ENCODE data around the gene UBASH3A.
A peak's percentile ranks its signal among the peaks of the same experiment; 100 is the strongest.

Gene UBASH3A

DNA sequence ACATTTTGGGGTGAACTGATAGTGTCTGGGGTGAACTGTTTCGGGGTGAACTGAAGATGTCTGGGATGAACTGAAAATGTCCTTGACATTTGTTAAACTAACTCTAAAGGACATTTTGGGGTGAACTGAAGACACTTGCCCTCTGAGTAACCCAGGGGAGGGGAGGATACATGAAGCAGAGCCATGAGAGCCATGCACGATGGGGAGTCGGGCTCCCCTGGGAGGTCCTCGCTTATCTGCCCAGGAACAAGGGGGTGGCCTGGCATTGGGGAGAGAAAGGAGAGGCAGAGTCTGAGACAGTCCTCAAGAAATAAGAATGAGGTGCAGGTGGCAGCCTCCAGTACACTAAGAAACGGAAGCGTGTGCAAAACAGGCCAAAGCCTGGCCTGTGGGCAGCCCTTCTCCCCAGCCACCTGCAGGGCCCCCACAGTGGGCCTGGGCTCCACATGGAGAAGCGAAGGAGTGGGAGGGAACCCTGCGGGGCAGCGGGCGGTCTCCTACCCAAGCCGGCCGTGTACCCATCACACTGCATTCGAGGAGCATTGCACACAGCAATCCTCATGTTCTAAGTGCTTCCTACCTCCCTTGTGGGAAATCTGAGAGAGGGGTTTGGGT lies 68.1 kb downstream of the UBASH3A start:
- DNase-seq, result no peak

DNA sequence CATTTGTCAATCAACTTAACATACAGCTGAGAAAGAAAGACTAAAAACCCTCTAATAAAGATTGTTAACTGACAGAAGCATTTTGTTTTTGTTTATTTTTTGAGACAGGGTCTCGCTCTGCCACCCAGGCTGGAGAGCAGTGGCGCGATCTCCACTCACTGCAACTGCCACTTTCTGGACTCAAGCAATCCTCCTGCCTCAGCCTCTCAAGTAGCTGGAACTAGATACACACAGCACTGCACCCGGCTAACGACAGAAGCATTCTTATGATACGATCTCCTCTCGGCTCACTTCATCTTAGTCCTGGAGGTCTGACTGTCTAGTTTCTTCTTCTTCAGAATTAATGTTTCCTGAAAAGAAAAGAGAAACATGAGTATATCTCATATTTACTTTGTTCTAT lies 68.8 kb downstream of the UBASH3A start:
- DNase-seq, result no peak

DNA sequence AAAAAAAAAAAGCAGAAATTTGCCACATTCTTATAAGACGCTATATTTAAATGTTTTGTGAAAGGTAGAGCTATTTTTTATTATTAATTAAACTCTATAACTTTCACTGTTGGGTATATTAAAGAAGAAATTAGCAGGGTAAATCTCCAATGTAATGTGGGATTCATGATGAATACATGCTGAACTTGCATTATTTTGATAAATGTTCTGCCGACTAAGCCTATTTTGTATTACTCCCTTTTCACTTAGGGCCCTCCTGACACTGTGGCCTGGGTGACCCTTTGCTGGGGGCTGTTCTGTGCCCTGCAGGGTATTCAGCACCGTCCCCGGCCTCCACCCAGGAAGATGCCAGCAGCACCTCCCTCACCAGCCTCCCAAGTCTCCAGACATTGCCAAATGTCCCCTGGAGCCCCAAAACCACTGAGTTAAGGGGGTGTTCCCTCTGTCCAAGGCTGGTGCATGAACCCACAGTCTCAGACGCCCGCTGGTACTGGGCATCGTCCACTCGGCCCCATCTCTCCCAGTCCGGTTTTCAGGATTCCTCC lies 69.9 kb downstream of the UBASH3A start:
- DNase-seq, result no peak

DNA sequence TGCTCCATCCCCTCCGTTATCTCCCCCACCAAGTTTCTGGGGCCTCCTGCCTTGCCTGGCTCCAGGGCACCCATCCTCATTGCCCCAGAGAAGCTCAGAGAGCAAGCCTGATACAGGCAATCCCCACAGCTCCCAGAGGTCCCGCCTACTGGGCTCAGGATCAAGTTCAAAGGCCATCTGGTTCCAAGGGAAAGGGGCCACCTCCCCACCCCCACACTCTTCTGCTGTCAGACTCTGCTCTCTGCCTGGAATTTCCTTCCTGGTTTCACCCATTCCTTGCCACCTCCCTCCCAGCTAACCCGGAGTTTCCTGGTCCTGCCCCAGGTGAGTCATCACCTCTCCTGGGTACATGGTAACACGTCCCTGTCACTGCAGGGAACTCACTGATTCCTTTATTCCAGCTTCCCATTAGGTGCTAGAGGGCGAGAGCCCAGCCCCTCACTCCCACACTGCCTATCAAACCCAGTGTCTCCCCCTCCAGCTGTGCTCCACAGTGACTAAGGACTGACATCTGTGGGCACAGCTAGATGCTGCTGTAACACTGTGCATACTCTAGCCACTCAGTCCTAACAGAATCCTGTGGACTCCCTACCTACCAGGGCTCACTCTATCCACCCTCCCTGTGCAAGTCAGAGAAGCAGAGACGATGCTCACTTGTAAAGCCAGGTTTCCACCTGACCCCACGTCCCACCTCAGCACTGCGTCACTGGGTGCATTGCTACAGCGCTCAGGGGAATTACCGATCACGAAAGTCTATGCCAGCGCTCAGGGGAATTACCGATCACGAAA lies 70.5 kb downstream of the UBASH3A start:
- no peak for DNase-seq

DNA sequence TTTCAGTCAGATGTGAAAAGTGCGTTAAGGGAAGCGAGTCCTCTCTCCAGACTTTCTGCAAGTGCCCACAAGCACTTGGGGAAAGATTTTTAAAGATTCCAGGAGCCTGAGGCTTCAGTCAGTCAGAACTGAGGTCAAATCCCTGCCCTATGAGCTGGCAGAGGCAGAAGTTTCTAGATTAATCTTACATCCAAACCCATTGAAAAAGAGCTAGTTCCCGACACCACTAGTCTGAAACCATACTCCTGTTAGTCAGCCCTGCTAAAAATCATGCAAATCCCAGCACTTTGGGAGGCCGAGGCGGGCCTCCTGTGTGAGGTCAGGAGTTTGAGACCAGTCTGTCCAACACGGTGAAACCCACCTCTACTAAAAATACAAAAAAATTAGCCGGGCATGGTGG lies 71.3 kb downstream of the UBASH3A start:
- DNase-seq, result peak; percentile 6

DNA sequence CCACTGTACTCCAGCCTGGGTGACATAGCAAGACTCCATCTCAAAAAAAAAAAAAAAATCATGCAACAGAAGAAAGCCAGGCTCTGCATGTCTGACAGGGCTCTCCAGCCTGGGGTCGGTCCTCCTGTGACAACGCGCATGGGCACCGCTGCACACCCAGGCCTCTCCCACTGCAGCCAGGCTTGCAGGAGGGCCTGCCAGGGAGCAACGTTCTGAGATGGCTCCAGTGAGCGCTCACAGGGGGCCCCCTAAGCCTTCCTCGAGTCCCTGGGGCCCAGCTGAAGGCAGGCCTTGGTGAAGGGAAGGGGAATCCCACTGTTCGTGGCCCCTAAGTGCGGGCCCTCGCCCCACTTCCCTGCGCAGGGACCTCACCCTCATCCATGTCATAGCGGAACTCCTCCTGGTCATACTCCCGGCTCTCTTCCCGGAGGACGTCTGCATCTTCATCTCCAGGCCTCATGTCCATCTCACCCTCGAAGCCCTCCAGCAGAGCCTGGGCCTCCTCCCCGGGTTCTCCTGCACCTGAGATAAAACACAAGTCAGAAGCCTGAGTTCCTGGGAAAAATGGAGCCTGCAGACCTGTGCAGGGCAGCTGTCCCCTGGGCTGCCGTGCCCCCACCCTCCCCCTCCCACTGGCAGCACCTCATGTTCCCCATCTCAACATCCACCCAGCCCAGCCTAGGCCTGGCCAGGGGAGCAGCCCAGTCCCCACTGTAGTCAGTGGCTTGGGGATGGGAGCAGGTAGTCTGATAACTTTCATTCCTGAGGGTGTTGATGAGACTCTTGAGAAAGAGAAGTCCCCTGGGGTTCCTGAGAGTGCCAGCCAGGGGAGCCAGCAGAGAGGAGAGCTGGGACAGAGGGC lies 72.1 kb downstream of the UBASH3A start:
- DNase-seq, result no peak

DNA sequence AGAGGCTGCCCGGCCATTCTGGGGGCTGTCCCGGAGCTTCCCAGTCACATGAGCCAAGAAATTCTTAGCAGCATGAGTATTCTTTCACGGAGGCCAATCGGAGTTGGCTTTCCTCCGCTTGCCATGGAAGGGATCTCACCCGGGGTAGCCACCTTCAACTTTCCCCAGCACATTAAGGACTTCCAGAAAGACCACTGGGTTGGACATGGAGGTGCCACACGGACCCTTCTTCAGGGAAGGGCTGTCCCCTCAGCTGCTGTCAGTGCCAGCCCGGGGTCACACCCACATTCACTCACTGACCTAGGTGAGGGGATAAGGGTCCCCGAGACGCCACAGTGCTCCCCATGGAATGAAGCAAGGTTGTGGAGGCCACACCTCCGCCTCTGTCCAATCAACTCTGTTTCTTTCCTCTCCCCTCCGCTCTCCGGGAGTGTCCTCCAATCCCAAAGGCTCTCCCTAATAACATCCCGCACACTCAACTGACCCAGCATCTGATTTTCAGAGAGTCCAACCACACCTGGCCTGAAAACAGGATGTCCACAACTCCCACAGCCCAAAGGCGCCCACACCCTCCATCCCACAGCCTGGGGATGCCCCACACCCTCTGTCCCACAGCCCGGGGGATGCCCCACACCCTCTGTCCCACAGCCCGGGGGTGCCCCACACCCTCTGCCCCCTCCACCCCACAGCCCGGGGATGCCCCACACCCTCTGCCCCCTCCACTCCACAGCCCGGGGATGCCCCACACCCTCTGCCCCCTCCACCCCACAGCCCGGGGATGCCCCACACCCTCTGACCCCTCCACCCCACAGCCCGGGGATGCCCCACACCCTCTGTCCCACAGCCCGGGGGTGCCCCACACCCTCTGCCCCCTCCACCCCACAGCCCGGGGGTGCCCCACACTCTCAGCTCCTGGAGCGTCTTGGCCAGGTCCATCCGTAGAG lies 73.0 kb downstream of the UBASH3A start:
- DNase-seq, result no peak

DNA sequence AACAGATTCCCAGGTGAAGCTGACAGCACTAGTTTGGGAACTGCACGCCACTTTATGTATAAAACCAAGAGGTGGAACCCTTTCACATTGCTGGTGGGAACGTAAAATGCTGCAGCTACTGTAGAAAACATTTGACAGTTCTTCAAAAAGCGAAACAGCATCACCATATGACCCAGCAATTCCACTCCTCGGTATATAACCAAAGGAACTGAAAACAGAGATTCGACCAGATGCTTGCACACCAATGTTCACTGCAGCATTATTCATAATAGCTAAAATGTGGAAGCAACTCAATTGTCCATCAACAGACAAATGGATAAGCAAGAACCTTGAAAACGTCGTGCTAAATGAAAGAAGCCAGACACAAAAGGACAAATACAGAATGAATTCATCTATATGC lies 74.8 kb downstream of the UBASH3A start:
- no peak for DNase-seq

DNA sequence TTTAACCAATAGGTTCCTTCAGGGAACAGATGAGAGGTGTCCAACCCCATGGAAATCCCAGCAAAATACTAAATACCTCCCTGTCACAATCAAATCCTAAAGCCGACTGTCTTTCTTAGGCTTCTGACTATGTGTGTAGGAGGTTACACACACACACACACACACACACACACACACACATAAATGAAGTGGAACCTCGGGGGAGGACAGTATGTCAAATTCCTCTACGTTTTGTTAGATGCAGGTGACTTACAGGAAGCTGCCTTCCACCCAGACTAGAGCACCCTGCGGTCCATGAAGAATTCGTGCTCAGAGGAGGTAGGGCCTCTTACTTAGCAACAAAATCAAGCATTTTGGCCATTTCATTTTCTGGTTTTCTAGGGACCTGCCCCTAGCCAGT lies 75.9 kb downstream of the UBASH3A start:
- DNase-seq, result no peak

DNA sequence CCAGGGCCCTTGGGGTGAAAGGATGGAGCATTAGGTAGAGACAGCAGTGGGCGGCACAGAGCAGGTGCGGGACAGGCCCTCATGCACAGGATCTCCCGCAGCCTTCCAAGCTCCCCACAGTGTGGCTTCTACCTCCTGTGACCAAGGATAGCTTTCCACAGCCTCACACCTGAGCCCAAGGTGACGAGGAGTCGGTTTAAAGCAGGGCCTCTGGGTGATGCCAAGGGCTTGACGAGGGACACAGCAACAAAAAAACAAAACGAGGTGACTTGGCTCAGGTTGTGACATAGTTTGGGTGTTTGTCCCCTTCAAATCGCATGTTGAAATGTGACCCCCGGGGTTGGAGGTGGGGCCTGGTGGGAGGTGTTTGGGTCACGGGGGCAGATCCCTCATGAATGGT lies 77.0 kb downstream of the UBASH3A start:
- DNase-seq, result no peak

DNA sequence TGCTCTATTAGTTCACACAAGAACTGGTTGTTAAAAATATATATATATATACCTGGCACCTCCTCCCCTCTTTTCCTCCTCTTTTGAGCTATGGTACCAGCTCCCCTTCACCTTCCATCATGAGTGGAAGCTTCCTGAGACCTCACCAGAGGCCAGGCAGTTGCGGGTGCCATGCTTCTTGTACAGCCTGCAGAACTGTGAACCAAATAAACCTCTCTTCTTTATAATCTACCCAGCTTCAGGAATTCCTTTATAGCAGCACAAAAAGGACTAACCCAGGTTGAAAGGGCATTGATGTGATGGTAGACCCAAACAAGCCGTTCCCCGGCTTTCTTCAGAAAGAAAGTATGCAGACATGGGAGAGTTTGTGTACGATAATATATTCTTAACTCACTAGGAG lies 77.5 kb downstream of the UBASH3A start:
- no peak for DNase-seq

DNA sequence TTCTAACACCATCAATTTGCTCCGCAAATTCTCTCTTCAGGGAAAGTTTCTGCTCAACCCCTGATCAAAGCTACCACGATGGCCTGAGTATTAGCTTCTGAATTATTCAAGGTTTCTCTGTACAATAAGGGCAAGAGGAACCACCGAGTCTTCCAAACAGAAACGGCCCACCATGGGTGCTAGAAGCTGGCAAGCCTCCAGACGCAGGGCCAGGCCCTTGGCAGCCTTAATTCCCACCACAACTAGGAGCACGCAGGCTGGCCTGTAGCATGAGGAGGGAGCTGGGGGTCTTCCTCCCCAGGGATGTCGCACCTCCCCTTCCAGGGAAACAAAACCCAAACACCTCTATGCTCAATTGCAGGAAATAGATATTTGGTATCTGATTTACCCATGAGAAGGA lies 81.3 kb downstream of the UBASH3A start:
- no peak for DNase-seq

DNA sequence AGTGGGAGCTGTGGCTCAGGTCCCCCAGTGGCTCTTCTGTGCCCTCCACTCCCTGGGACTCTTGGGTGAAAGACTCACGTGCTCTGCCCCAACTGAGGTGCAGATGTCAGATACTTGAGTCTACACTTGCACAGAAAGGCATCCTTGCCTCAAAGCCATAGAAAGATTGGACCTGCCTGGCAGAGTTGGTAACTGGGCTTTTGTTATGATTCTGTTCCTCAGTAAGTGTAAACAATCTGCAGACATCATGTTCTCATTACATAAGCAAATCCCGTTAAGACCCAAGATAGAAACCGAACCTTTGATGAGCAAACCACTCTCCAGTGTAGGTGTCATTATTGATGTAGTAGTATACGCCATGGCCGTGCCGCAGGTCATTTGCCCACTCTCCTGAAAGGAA lies 82.4 kb downstream of the UBASH3A start:
- no peak for DNase-seq

DNA sequence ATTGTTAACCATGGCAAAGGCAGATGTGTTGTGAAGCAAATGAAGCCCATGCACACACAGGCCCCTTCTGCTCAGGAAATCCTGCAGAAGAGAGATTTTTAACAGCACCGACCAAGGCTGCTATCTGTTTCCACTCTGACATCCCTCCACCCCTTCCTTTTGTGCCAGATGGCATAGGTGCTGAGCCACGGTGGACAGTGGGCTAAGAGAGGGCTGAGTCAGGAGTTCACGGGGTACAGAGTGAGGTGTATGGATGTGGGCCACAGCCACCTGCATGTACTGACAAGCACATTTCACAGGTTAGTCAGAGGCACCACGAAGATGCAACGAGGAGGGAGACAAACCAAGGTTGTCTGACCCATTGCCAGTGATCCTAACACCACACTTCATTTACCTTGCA lies 82.8 kb downstream of the UBASH3A start:
- no peak for DNase-seq

DNA sequence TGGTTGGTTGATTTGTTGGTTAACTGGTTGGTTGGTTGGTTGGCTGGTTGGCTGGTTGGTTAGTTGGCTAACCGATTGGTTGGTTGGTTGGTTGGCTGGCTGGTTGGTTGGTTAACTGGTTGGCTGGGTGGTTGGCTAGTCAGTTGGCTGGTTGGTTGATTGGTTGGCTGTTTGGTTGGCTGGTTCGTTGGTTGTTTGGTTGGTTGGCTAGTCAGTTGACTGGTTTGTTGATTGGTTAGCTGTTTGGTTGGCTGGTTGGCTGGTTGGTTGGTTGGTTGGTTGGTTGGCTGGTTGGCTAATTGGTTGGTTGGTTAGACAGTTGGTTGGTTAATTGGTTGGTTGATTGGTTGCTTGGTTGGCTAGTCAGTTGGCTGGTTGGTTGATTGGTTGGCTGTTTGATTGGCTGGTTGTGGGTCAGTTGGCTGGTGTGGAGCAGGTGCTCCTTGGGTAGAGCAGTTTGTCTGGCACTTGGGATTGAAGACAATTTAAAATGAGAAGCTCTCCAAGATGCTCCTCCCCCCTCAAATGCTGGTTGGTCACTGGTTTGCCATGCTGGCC lies 85.4 kb downstream of the UBASH3A start:
- DNase-seq, result no peak

DNA sequence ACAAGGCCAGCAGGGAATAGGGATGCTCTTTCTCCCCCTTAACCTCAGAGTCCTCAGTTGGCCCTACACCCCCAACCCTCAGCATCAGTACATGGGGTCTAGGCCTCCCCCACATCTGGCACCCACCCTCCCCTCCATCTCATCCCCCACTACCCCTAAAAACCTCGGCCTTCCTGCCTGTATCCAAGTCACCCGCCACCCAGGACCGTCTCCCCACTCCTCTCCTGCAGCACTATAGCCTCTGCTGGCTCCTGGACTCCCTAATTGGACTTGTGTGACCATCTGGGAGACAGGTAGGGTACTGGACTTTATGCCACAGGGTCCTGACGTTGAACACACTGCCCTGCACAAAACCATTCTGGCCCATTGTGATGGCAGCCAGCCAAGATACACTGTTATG lies 86.3 kb downstream of the UBASH3A start:
- DNase-seq, result no peak

DNA sequence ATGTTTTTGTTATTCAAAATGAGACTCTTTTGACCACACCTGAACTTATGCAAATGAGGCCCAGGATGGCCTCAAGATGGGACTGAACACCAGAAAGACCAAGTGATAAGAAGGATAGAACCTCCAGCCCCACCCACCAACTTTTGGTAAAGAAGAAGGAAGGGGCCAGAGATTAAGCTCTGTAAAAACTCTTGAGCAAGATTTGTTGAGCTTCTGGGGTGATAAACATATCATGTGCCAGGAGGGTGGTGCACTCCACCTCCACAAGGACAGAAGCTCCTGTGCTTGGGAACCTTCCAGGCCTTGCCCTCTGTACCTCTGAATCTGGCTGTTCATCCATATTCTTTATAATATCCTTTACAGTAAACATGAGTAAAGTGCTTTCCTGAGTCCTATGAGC lies 87.0 kb downstream of the UBASH3A start:
- DNase-seq, result no peak

DNA sequence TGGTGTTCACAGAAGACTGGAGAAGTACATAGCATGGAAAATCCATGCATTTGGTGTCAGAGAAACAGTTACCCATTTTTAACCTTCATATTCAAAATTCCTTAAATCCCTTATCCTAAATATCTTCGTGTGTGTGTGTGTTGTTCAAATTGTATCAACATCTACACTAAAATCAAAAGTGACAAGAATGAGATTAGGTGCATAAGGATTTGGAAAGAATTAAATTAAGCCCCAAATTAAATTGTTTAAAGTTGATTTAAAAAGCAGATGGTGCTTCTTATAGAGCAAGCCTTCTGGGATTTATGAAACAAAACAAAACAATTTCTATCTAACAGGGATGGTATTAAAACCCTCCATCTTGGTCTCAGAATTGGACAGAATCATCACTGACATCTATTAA lies 87.6 kb downstream of the UBASH3A start:
- DNase-seq, result no peak

DNA sequence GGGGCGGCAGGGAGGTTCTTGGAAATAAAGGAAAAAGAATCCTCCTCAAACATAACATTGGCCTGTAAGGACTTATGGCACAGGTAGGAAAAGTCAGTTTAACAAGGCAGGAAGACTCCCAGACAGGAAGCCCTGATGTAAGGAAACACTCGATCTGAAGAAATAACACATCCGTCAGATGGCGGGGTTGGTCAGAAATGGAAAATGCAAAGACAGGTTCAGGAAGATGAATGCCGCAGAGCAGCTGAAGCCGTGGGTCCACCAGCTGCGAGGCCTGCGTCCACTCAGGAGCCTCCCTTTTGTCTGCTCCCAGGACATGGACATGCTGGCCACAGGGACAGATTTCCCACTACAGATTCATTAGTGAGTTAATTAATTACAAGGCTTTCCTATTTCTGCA lies 88.5 kb downstream of the UBASH3A start:
- DNase-seq, result no peak

DNA sequence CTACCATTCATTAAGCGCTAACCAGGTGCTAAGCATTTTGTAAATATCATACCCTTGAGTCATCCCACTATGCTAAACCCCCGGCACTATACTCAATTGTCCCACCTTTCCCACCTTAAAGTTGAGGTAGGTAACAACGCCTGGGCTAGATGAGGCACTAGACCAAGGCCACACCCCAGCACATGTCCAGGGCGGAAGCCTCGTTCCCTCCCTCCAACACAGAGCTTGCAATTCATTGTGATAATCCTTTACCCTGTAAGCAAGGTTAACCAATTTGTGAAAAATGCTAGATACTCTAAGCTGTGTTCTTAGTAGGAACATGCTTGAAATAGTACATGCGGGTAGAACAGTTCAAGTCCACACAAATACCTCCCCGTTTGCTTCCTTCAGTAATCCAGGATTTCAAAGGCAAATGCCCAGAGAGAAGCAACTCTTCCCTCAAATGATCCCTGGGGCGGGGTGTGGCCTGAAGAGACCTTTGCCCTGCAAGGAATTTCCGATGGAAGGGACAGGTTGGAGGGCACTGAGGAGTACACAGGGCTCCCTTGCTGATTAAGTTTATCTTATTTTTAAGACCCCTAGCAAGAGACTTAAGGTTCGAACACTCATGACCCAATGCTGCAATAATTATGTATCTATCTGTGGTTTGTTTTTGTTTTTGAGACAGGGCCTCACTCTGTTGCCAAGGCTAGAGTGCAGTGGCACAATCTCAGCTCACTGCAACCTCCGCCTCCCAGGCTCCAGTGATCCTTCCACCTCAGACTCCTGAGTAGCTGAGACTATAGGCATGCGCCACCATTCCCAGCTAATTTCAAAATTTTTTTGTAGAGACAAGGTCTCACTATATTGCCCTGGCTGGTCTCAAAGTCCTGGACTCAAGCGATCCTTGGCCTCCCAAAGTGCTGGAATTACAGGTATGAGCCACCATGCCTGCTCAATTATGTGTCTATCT lies 89.7 kb downstream of the UBASH3A start:
- peak; percentile 3 for DNase-seq

DNA sequence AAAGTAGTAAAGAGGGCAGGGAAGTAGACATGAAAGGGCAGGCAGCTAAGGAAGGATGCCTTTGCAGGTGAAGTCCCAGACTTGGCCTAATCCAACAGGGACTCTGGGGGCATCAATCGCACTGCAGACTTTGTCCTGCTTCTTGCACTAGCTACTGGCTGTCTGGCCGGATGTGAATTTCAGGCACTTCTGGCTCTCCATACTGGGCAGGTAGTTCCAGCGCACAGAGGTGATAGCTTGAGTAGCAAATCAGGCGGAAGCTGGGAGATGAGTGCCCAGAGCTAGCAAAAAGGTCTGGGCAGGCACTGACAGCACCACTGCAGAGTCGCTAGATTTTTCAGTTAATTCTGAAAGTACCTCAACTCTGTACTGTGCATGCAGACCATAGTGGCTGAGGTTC lies 91.3 kb downstream of the UBASH3A start:
- no peak for DNase-seq
